Astrocyte (in vitro differentiated cells and primary cell): ENCODE measurements around the gene SLC51B.

Source experiments
- CTCF ChIP-seq: IDR thresholded peaks from 2 replicates; pipeline ENCODE4 v1.5.1; 2011; ENCODE audit warnings: low read depth, mild to moderate bottlenecking, inconsistent platforms, low read length, moderate library complexity; ENCODE audit not compliant: insufficient read depth
- EZH2 ChIP-seq: IDR thresholded peaks from 2 replicates; pipeline ENCODE4 v1.6.1; 2012; ENCODE audit warnings: mild to moderate bottlenecking, low read length, inconsistent platforms; ENCODE audit not compliant: insufficient read depth

GRCh38 chr15:65092911-65093792 lies 48.0 kb downstream of the SLC51B start:
- no peak for TF ChIP-seq CTCF
- no peak for TF ChIP-seq EZH2
